IMR-90 (cell line): Measurements from ENCODE around the gene HMOX1.

Source experiments
- BHLHE40 ChIP-seq: fragments of 150-350 bp; IDR thresholded peaks from 2 replicates; pipeline ENCODE4 v1.6.1; 2016; ENCODE audit warnings: mild to moderate bottlenecking, low read depth, low read length
- CTCF ChIP-seq: conservative IDR thresholded peaks from 2 replicates; pipeline ENCODE4 v1.5.1; 2012; ENCODE audit warnings: mild to moderate bottlenecking, low read depth, low read length, improper control_type of control experiment
- FOS ChIP-seq: fragments of 150-350 bp; IDR thresholded peaks from 2 replicates; pipeline ENCODE4 v1.6.1; 2016; ENCODE audit warnings: low read depth, low read length
- RCOR1 ChIP-seq: IDR thresholded peaks from 2 replicates; pipeline ENCODE4 v1.6.1; 2012; ENCODE audit warnings: mild to moderate bottlenecking, low read length, improper control_type of control experiment; ENCODE audit not compliant: insufficient replicate concordance

GRCh38 chr22:35417606-35418005 lies 36.7 kb downstream of the HMOX1 start:
- no peak for TF ChIP-seq FOS
- no peak for TF ChIP-seq CTCF
- TF ChIP-seq BHLHE40: no peak
- TF ChIP-seq RCOR1: no peak
